ENCODE data around the gene PRDX5.

Gene PRDX5

GRCh38 chr11:64291752-64292459 is 26.0 kb upstream of the PRDX5 start:
- H3K9me3 ChIP-seq (ENCODE audit: insufficient read depth, low read depth, low read length) = no peaks in the 10 kb centered on the region
- H3K4me3 ChIP-seq (ENCODE audit: low read length) = peak overlapping the region; percentile 51; the same call in 1 of the 2 replicates
- no peak overlapping the region for H3K9ac ChIP-seq (ENCODE audit: low read depth, low read length)
- no peak overlapping the region for H3K27ac ChIP-seq (ENCODE audit: low read length)
- H3K27me3 ChIP-seq (ENCODE audit: insufficient read depth, low read length) = peaks cover 88% of the 10 kb centered on the region
- no peaks in the 10 kb centered on the region for H3K36me3 ChIP-seq (ENCODE audit: insufficient read depth, low read depth, low read length)
- no peaks in the 10 kb centered on the region for H3K4me1 ChIP-seq (ENCODE audit: insufficient read depth, low read length)

- Histone ChIP-seq H3K4me1 (ENCODE audit: insufficient read depth, low read length) (no peaks in the 10 kb centered on the region), H3K27me3 (ENCODE audit: insufficient read depth, low read length) (peaks cover 90% of the 10 kb centered on the region), H3K9me3 (ENCODE audit: insufficient read depth, low read depth, low read length) (no peaks in the 10 kb centered on the region), H3K9ac (ENCODE audit: low read depth, low read length) (no peak overlapping the region), H3K27ac (ENCODE audit: low read length) (no peak overlapping the region), H3K4me3 (ENCODE audit: low read length) (no peak overlapping the region), H3K36me3 (ENCODE audit: insufficient read depth, low read depth, low read length) (no peaks in the 10 kb centered on the region)
These were observed 25.3 kb upstream of the PRDX5 start for GRCh38 chr11:64292460-64293254.

- no peaks in the 10 kb centered on the region for H3K36me3 ChIP-seq (ENCODE audit: insufficient read depth, low read depth, low read length)
- no peaks in the 10 kb centered on the region for H3K9me3 ChIP-seq (ENCODE audit: insufficient read depth, low read depth, low read length)
- H3K27me3 ChIP-seq (ENCODE audit: insufficient read depth, low read length) = peaks cover 100% of the 10 kb centered on the region
- H3K9ac ChIP-seq (ENCODE audit: low read depth, low read length) = no peak overlapping the region
- no peak overlapping the region for H3K4me3 ChIP-seq (ENCODE audit: low read length)
- H3K4me1 ChIP-seq (ENCODE audit: insufficient read depth, low read length) = no peaks in the 10 kb centered on the region
- no peak overlapping the region for H3K27ac ChIP-seq (ENCODE audit: low read length)
These were observed 23.1 kb upstream of the PRDX5 start for GRCh38 chr11:64294774-64295173.

- H3K4me3 ChIP-seq (ENCODE audit: low read length) = no peak overlapping the region
- no peaks in the 10 kb centered on the region for H3K36me3 ChIP-seq (ENCODE audit: insufficient read depth, low read depth, low read length)
- peaks cover 100% of the 10 kb centered on the region for H3K27me3 ChIP-seq (ENCODE audit: insufficient read depth, low read length)
- H3K9me3 ChIP-seq (ENCODE audit: insufficient read depth, low read depth, low read length) = no peaks in the 10 kb centered on the region
- H3K4me1 ChIP-seq (ENCODE audit: insufficient read depth, low read length) = no peaks in the 10 kb centered on the region; the same call in 1 of the 2 replicates
- no peak overlapping the region for H3K27ac ChIP-seq (ENCODE audit: low read length)
- H3K9ac ChIP-seq (ENCODE audit: low read depth, low read length) = no peak overlapping the region
These were observed 22.2 kb upstream of the PRDX5 start for GRCh38 chr11:64295760-64296159.

GRCh38 chr11:64296236-64296635 is 21.7 kb upstream of the PRDX5 start:
- no peaks in the 10 kb centered on the region; the same call in 1 of the 2 replicates for H3K4me1 ChIP-seq (ENCODE audit: insufficient read depth, low read length)
- H3K27ac ChIP-seq (ENCODE audit: low read length) = no peak overlapping the region
- no peak overlapping the region for H3K4me3 ChIP-seq (ENCODE audit: low read length)
- peaks cover 100% of the 10 kb centered on the region for H3K27me3 ChIP-seq (ENCODE audit: insufficient read depth, low read length)
- H3K9ac ChIP-seq (ENCODE audit: low read depth, low read length) = no peak overlapping the region
- H3K36me3 ChIP-seq (ENCODE audit: insufficient read depth, low read depth, low read length) = no peaks in the 10 kb centered on the region
- H3K9me3 ChIP-seq (ENCODE audit: insufficient read depth, low read depth, low read length) = no peaks in the 10 kb centered on the region

GRCh38 chr11:64296830-64297698 is 20.9 kb upstream of the PRDX5 start:
- no peaks in the 10 kb centered on the region for H3K9me3 ChIP-seq (ENCODE audit: insufficient read depth, low read depth, low read length)
- H3K4me3 ChIP-seq (ENCODE audit: low read length) = peak overlapping the region; percentile 26; the same call in 1 of the 2 replicates
- H3K4me1 ChIP-seq (ENCODE audit: insufficient read depth, low read length) = no peaks in the 10 kb centered on the region; the same call in 1 of the 2 replicates
- H3K27ac ChIP-seq (ENCODE audit: low read length) = no peak overlapping the region
- H3K9ac ChIP-seq (ENCODE audit: low read depth, low read length) = no peak overlapping the region
- H3K36me3 ChIP-seq (ENCODE audit: insufficient read depth, low read depth, low read length) = no peaks in the 10 kb centered on the region
- peaks cover 100% of the 10 kb centered on the region for H3K27me3 ChIP-seq (ENCODE audit: insufficient read depth, low read length)

GRCh38 chr11:64297699-64298358 is 20.1 kb upstream of the PRDX5 start:
- no peaks in the 10 kb centered on the region for H3K9me3 ChIP-seq (ENCODE audit: insufficient read depth, low read depth, low read length)
- no peak overlapping the region for H3K27ac ChIP-seq (ENCODE audit: low read length)
- H3K4me1 ChIP-seq (ENCODE audit: insufficient read depth, low read length) = no peaks in the 10 kb centered on the region; the same call in 1 of the 2 replicates
- H3K4me3 ChIP-seq (ENCODE audit: low read length) = no peak overlapping the region
- H3K9ac ChIP-seq (ENCODE audit: low read depth, low read length) = no peak overlapping the region
- H3K36me3 ChIP-seq (ENCODE audit: insufficient read depth, low read depth, low read length) = no peaks in the 10 kb centered on the region
- H3K27me3 ChIP-seq (ENCODE audit: insufficient read depth, low read length) = peaks cover 93% of the 10 kb centered on the region

- no peak overlapping the region for H3K4me3 ChIP-seq (ENCODE audit: low read length)
- H3K27me3 ChIP-seq (ENCODE audit: insufficient read depth, low read length) = peaks cover 85% of the 10 kb centered on the region
These were observed 18.7 kb upstream of the PRDX5 start for GRCh38 chr11:64298966-64299846.

GRCh38 chr11:64299847-64300648 is 17.9 kb upstream of the PRDX5 start, which contains the start of gene CATSPERZ:
TSS of gene CATSPERZ (plus strand) at chr11:64300358. CDS start at chr11:64300411, 53 bp downstream.
- peak within 1 kb of the TSS; percentile 43; the same call in 1 of the 2 replicates for H3K4me3 ChIP-seq (ENCODE audit: low read length)
- H3K27me3 ChIP-seq (ENCODE audit: insufficient read depth, low read length) = peaks cover 76% of the 10 kb centered on the region

More at GRCh38 chr11:64298966-64299846, 18.7 kb upstream of the PRDX5 start:
- no peak overlapping the region for H3K9ac ChIP-seq (ENCODE audit: low read depth, low read length)
- peaks cover 5% of the 10 kb centered on the region; the same call in 1 of the 2 replicates for H3K4me1 ChIP-seq (ENCODE audit: insufficient read depth, low read length)
- no peak overlapping the region for H3K27ac ChIP-seq (ENCODE audit: low read length)
- H3K9me3 ChIP-seq (ENCODE audit: insufficient read depth, low read depth, low read length) = no peaks in the 10 kb centered on the region
- no peaks in the 10 kb centered on the region for H3K36me3 ChIP-seq (ENCODE audit: insufficient read depth, low read depth, low read length)

More at GRCh38 chr11:64299847-64300648, 17.9 kb upstream of the PRDX5 start, which contains the start of gene CATSPERZ:
- H3K9ac ChIP-seq (ENCODE audit: low read depth, low read length) = no peak within 1 kb of the TSS
- no peak within 1 kb of the TSS for H3K27ac ChIP-seq (ENCODE audit: low read length)
- no peaks in the 10 kb centered on the region for H3K36me3 ChIP-seq (ENCODE audit: insufficient read depth, low read depth, low read length)
- H3K9me3 ChIP-seq (ENCODE audit: insufficient read depth, low read depth, low read length) = no peaks in the 10 kb centered on the region
- H3K4me1 ChIP-seq (ENCODE audit: insufficient read depth, low read length) = peaks cover 5% of the 10 kb centered on the region; the same call in 1 of the 2 replicates

Data from iPS-20b (cell line).